Activated T-cell treated with anti-CD3 and anti-CD28 coated beads, Interleukin-2, amount 50 U/mL, for 4 hours (primary cell): ENCODE measurements around the gene TULP3. TPM values are rescaled to one million over a fixed set of nuclear protein-coding genes. Genes with fewer than 3 reads are reported as not detected.

Source experiments
- ATAC-seq, 2 donors: fragments of 200-7000 bp; cut with Tn5 transposase; one replicate each; pipeline ENCODE4 v1.10.0; 2021
- DNase-seq: peaks from one replicate; pipeline ENCODE4 v3.0.0-alpha.2; 2020
- H3K27me3 Mint-ChIP-seq: one replicate; pipeline ENCODE4 v1.8.0; 2021; ENCODE audit warnings: low read depth, mixed read lengths
- H3K36me3 Mint-ChIP-seq: one replicate; pipeline ENCODE4 v1.8.0; 2022; ENCODE audit warnings: mixed read lengths; ENCODE audit not compliant: insufficient read depth
- H3K4me1 Mint-ChIP-seq: one replicate; pipeline ENCODE4 v1.8.0; 2021; ENCODE audit warnings: low read depth, mixed read lengths
- H3K4me3 Mint-ChIP-seq: one replicate; pipeline ENCODE4 v1.8.0; 2021; ENCODE audit warnings: mild to moderate bottlenecking, moderate library complexity, mixed read lengths
- H3K9me3 Mint-ChIP-seq: one replicate; pipeline ENCODE4 v1.8.0; 2021; ENCODE audit warnings: mixed read lengths
- total RNA-seq, 3 donors: library from RNA; stranded (reverse); gene quantifications; one replicate each; pipeline ENCODE4 v1.2.1, GENCODE V29; 2021

Gene TULP3, protein sequence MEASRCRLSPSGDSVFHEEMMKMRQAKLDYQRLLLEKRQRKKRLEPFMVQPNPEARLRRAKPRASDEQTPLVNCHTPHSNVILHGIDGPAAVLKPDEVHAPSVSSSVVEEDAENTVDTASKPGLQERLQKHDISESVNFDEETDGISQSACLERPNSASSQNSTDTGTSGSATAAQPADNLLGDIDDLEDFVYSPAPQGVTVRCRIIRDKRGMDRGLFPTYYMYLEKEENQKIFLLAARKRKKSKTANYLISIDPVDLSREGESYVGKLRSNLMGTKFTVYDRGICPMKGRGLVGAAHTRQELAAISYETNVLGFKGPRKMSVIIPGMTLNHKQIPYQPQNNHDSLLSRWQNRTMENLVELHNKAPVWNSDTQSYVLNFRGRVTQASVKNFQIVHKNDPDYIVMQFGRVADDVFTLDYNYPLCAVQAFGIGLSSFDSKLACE
- total RNA-seq, result 1 to 10 TPM; 7.0 to 8.6 (median 7.4) TPM

DNA sequence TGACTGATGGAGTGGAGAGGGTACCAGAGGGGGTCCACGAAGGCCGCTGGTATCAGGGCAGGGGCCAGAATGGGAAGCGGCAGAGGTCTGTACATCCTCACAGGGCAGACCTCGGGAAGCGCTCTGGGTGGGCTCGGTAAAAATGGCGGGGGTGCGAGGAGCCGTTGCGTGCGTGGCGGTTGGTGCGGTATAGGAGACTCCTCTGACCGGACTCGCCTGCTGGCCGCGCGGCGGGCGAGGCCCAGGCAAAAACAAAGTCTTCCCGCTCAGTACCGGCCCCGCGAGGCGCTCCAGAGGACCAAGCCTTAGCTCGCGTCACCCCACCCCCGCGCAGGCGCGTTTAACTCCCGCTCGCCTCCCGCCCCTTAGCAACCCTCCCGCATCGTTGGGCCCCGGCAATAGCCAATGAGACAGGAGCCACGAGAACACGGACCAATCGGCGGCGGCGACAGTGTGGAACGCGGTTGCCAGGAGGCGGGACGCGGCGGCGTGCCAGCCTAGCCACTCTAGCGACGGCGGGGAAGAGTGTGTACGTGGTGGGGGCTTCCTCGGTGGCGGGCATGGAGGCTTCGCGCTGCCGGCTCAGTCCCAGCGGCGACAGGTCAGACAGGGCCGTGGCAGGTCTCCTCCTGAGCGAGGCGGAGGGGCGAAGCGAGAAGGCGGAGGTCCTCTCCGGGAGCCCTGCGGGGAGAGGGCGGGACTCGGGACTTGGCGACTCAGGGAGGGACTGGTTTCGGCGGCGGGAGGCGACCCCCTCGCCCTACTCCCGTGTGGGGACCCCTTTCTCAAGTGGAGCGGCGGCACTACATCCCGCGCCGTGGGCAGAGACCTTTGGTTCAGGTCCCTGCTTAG is at the start of gene TULP3:
TSS of gene TULP3 (plus strand) at position 504 of the 852 bp plus-strand sequence. CDS start at position 561, 57 bp downstream.
- ATAC-seq (peak; percentile 99), DNase-seq (peak; percentile 98)
- H3K27me3 Mint-ChIP-seq, result no peaks in the 10 kb centered on the region
- peaks cover 27% of the 10 kb centered on the region for H3K4me1 Mint-ChIP-seq
- H3K4me3 Mint-ChIP-seq, result peak within 1 kb of the TSS; percentile 96
- no peaks in the 10 kb centered on the region for H3K9me3 Mint-ChIP-seq
- peaks cover 5% of the 10 kb centered on the region for H3K36me3 Mint-ChIP-seq

GRCh38 chr12:2841056-2841650 is 49.5 kb upstream of the TULP3 start:
- peaks cover 33% of the 10 kb centered on the region for H3K36me3 Mint-ChIP-seq
- no peaks in the 10 kb centered on the region for H3K4me1 Mint-ChIP-seq
- no peak overlapping the region for H3K4me3 Mint-ChIP-seq
- no peaks in the 10 kb centered on the region for H3K9me3 Mint-ChIP-seq
- DNase-seq, result no peak
- no peaks in the 10 kb centered on the region for H3K27me3 Mint-ChIP-seq
- no peak for ATAC-seq

- Mint-ChIP-seq H3K36me3 (peaks cover 30% of the 10 kb centered on the region), H3K4me1 (no peaks in the 10 kb centered on the region), H3K4me3 (no peak overlapping the region), H3K27me3 (no peaks in the 10 kb centered on the region), H3K9me3 (no peaks in the 10 kb centered on the region)
- no peak for DNase-seq
- no peak for ATAC-seq
Measured at GRCh38 chr12:2842948-2843347, 47.7 kb upstream of the TULP3 start.

- no peaks in the 10 kb centered on the region for H3K4me1 Mint-ChIP-seq
- H3K36me3 Mint-ChIP-seq, result peaks cover 18% of the 10 kb centered on the region
- H3K27me3 Mint-ChIP-seq, result no peaks in the 10 kb centered on the region
- no peak for ATAC-seq
- H3K9me3 Mint-ChIP-seq, result no peaks in the 10 kb centered on the region
- no peak for DNase-seq
- no peak overlapping the region for H3K4me3 Mint-ChIP-seq
Measured at GRCh38 chr12:2844786-2845185, 45.9 kb upstream of the TULP3 start.

DNA sequence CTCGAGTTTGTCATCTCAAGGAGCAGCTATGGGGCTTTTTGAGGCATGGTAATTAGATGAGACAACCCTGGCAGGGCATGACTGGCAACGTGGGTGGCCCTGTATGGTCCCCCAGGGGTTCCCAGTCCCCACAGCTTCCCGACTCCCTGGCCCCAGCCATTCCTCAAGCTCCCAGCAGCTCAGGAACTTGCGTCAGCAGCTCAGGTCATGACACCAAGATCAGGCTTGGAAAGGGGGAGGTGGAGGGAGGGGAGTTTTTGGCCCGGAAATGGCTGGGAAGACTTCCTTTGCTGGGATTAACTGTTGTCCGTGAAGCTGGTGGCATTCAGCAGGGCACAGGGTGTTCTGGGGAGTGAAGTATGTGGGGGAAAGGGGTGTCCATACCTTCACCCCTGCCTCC is 45.4 kb upstream of the TULP3 start:
- H3K4me1 Mint-ChIP-seq, result no peaks in the 10 kb centered on the region
- no peak for ATAC-seq
- H3K4me3 Mint-ChIP-seq, result no peak overlapping the region
- peaks cover 17% of the 10 kb centered on the region for H3K36me3 Mint-ChIP-seq
- H3K9me3 Mint-ChIP-seq, result no peaks in the 10 kb centered on the region
- H3K27me3 Mint-ChIP-seq, result no peaks in the 10 kb centered on the region
- DNase-seq, result no peak

DNA sequence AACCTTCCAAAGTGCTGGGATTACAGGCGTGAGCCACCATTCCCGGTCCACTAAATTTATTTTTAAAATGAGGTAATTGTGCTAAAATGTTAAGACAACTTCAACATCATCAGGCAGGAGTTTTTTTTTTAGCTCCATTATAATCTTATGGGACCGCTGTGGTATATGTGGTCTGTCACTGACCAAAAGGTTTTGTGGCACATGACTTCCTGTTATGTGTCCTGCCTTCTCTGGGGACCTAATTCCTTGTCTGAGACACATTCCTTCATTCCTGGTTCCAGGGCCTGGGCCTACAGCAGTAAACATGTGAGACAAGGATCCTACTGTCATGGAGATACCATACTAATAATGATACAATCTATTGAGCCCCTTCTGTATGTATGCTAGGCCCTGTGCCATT is 38.8 kb upstream of the TULP3 start:
- H3K9me3 Mint-ChIP-seq, result no peaks in the 10 kb centered on the region
- DNase-seq (no peak), ATAC-seq (no peak)
- no peaks in the 10 kb centered on the region for H3K27me3 Mint-ChIP-seq
- H3K4me3 Mint-ChIP-seq, result no peak overlapping the region
- peaks cover 11% of the 10 kb centered on the region for H3K36me3 Mint-ChIP-seq
- peaks cover 1% of the 10 kb centered on the region for H3K4me1 Mint-ChIP-seq

DNA sequence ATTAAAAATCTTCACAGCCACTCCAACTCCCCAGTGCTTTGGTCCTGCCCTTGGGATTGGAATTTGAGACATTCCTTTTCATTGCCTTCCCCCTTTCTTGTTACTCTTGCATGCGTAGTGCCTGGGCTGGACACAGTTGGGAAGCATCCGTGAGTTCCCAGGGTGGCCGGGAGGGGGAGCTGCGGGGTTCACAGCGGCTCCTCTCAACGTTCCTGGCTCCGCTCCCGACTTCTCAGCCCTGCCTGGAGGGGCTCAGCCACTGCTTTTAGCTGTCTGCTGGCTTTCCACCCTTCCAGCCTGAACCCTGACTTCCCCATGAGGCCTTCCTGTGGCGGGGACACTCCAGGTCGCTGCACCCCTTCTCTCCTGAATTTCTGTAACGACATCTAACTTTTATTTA is 37.1 kb upstream of the TULP3 start:
- DNase-seq, result peak; percentile 42
- no peaks in the 10 kb centered on the region for H3K9me3 Mint-ChIP-seq

DNA sequence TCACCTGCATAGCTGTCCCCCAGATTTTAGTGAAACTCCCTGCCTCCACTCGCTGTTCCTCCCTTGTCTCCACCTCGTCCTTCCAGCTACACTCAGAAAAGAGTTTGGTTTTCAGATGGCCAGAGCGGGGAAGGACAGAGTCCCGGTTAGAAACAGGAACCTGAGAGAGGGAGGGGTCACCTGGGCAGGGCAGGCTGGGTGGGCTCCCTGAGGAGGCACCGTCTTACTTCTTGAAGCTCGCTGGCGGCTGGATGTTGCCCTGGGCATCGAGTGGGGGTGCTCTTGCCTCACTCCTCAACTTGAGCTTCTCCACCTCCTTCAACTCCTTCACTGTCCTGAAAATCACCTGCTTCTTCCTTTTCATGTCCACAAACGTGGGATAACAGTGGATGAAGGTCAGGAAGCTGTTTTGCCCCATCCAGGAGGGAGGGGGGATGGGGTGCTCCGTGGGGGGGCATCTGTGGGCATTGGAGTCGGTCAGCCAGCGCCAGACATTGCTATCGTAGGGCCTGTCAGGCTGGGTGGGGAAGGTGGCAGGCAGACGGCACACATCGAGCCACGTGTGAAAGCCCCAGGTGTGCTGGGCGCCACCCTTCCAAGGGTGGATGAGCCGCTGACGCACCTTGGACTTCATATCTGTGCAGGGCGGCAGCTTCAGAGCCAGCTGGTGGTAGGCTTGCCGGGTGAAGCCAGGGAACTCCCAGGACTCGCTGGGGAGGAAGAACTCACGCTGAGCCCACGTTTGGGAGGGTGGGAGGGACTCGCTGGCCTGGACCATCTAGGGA is 35.8 kb upstream of the TULP3 start:
- H3K36me3 Mint-ChIP-seq, result peaks cover 9% of the 10 kb centered on the region
- H3K4me3 Mint-ChIP-seq, result no peak overlapping the region
- no peaks in the 10 kb centered on the region for H3K9me3 Mint-ChIP-seq
- H3K4me1 Mint-ChIP-seq, result peaks cover 1% of the 10 kb centered on the region
- H3K27me3 Mint-ChIP-seq, result no peaks in the 10 kb centered on the region
- no peak for DNase-seq
- no peak for ATAC-seq

More for the DNA sequence above, 37.1 kb upstream of the TULP3 start:
- peak; percentile 70 for ATAC-seq
- Mint-ChIP-seq H3K27me3 (no peaks in the 10 kb centered on the region), H3K4me1 (peaks cover 1% of the 10 kb centered on the region), H3K36me3 (peaks cover 9% of the 10 kb centered on the region), H3K4me3 (no peak overlapping the region)

DNA sequence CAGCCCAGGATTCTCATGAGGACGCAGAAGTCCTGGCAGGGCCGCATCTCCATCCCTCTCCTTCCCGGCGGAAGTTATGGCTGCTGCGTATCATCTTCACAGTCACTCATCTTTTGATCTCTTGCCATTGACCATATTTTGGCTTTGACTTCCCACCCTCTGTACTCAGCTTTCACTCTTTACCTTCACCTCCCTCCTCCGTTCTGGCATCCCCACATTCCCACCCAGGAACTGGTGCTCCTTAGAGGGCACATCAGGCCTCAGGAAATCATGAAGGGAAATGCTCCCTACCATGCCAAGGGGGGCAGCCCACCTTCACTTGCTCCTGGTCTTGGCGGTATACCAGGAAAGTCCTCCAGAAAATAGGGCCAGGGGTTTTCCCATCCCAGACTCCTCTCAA is 35.1 kb upstream of the TULP3 start:
- no peak for ATAC-seq
- peaks cover 9% of the 10 kb centered on the region for H3K36me3 Mint-ChIP-seq

GRCh38 chr12:2856051-2856450 is 34.6 kb upstream of the TULP3 start:
- peaks cover 1% of the 10 kb centered on the region for H3K4me1 Mint-ChIP-seq
- H3K4me3 Mint-ChIP-seq, result no peak overlapping the region
- no peaks in the 10 kb centered on the region for H3K9me3 Mint-ChIP-seq
- H3K27me3 Mint-ChIP-seq, result no peaks in the 10 kb centered on the region
- DNase-seq (no peak), ATAC-seq (no peak)
- H3K36me3 Mint-ChIP-seq, result peaks cover 9% of the 10 kb centered on the region

More for the DNA sequence above, 35.1 kb upstream of the TULP3 start:
- Mint-ChIP-seq H3K27me3 (no peaks in the 10 kb centered on the region), H3K4me3 (no peak overlapping the region), H3K9me3 (no peaks in the 10 kb centered on the region), H3K4me1 (peaks cover 1% of the 10 kb centered on the region)
- no peak for DNase-seq

DNA sequence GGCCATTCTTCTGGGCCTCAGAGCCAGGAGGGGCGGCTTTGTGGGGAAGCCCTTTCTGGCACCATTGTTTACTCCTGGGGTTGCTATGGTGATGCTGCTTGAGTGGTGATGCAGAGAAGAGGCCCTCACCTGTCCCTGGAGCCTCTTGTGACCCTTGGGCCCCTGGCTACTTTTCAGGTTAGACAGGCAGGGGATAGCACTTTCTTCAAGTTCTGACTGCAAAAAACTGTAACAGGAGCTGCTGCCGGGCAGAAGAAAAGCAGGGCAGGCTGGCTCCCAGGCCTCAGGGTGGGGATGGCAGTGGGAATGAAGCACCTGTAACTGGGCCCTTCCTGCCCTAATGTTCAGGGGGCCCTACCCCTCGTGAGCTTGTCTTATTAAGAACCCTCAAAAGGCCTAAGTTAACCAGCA is 33.7 kb upstream of the TULP3 start, which contains the start of gene TEX52:
TSS of gene TEX52 (minus strand) at position 19 of the 411 bp plus-strand sequence. CDS start at position 6, 13 bp downstream.
- ATAC-seq, result no peak

GRCh38 chr12:2857576-2857975 is 33.1 kb upstream of the TULP3 start:
- H3K36me3 Mint-ChIP-seq, result peaks cover 9% of the 10 kb centered on the region
- peaks cover 1% of the 10 kb centered on the region for H3K4me1 Mint-ChIP-seq
- H3K27me3 Mint-ChIP-seq, result no peaks in the 10 kb centered on the region
- DNase-seq (no peak), ATAC-seq (no peak)
- no peak overlapping the region for H3K4me3 Mint-ChIP-seq
- no peaks in the 10 kb centered on the region for H3K9me3 Mint-ChIP-seq

More for the DNA sequence above, 33.7 kb upstream of the TULP3 start, which contains the start of gene TEX52:
- no peak for DNase-seq
- Mint-ChIP-seq H3K27me3 (no peaks in the 10 kb centered on the region), H3K9me3 (no peaks in the 10 kb centered on the region), H3K36me3 (peaks cover 9% of the 10 kb centered on the region), H3K4me3 (no peak within 1 kb of the TSS), H3K4me1 (peaks cover 1% of the 10 kb centered on the region)

DNA sequence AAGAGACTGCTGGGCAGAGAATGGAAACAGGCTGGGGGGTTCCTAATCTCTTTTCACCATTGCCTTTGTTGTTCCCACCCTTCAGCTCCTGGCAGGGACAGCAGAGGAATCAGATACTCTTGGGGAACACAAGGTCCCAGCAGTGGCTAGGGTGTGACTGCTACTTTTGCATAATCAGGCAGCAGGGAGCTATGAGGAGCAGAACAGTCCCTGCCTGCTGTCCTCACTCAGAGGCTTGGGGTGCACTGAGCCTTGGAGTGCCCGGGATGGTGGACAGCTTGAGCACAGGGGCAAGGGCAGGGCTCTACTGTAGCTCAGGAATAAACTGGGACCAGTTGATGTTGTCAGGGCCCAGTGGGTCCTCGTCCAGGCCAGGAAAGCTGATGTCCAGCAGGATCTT is 32.4 kb upstream of the TULP3 start:
- Mint-ChIP-seq H3K4me1 (peaks cover 1% of the 10 kb centered on the region), H3K36me3 (peaks cover 9% of the 10 kb centered on the region), H3K27me3 (no peaks in the 10 kb centered on the region), H3K4me3 (no peak overlapping the region), H3K9me3 (no peaks in the 10 kb centered on the region)
- ATAC-seq (no peak), DNase-seq (no peak)
